GM18868 (cell line): ENCODE measurements around the gene STK39.

Source experiments
- ATAC-seq: cut with Tn5 transposase; IDR thresholded peaks from one replicate; pipeline ENCODE4 v1.9.1; 2021; ENCODE audit warnings: mild to moderate bottlenecking, moderate library complexity; ENCODE audit not compliant: unreplicated experiment

Gene STK39

DNA sequence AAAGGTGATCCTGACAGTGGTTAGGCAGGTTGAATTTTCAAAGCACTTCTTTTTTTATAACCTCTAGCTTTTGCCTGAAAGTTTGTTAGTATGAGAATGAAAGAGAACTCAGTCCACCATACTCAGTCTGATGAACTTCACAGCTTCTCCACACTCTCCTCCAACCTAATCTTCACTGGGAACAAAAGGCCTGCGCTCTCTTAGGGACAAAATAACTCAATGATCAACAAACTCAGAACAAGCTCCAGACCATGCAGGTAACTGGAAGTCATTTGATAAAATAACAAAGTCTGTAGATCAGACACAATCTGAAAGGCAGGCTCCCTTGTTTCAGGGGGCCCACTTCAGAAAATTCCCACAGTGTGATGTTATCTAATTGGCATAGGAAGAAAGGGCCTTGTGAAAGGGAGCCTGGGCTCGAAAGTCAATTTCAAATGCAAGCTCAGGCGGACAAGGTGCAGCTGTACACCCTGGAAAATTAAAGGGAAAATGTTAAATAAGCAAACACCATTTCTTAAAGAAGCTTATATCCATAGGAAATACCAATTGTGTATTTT is 142.2 kb downstream of the STK39 start:
- ATAC-seq: no peak

GRCh38 chr2:168097431-168097830 is 150.0 kb downstream of the STK39 start:
- ATAC-seq: no peak

- ATAC-seq: no peak
Measured at GRCh38 chr2:168096158-168096557, 151.2 kb downstream of the STK39 start.

- no peak for ATAC-seq
Measured at GRCh38 chr2:168091986-168092385, 155.4 kb downstream of the STK39 start.

- peak; percentile 90 for ATAC-seq
Measured at GRCh38 chr2:168090366-168091135, 156.8 kb downstream of the STK39 start.

DNA sequence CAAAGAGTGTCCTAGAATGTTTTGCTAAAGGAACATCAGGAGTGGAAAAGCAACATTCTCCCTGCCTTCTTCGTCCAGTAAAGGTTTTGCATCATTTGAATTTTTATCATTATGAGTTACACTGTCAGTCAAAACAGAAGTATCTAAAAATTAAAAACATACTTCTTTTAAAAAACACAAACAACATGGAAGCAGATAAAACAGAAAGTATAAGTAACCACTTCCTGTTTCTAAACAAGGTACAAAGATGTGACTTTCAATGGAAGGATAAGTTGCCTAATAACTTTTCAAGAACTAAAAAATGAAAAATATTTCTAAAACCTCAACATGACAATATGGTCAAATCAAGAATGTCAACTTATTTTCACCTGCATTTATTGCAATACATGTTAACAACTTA is 158.2 kb downstream of the STK39 start:
- peak; percentile 46 for ATAC-seq

- no peak for ATAC-seq
Measured at GRCh38 chr2:168087401-168087800, 160.0 kb downstream of the STK39 start.

DNA sequence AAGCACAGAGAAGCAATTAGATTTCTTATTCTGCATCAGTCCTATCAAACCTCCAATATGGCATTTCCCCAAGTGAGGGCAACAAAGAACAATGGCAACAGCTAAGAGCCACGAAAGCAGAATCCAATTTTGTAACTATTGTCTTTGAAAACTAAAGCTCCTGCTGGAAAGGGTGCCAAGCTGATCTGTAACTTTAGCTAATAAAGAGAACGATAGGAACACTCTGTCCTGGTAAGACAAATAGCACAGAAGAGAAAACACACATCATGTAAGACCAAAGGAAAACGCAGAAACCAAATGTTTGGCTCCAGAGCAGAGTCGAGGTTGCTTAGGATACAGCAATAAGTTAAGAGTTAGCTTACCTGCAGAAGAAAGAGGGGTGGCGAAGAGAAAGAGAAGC is 160.5 kb downstream of the STK39 start:
- ATAC-seq: no peak

GRCh38 chr2:168085801-168086361 is 161.5 kb downstream of the STK39 start:
- ATAC-seq: no peak

DNA sequence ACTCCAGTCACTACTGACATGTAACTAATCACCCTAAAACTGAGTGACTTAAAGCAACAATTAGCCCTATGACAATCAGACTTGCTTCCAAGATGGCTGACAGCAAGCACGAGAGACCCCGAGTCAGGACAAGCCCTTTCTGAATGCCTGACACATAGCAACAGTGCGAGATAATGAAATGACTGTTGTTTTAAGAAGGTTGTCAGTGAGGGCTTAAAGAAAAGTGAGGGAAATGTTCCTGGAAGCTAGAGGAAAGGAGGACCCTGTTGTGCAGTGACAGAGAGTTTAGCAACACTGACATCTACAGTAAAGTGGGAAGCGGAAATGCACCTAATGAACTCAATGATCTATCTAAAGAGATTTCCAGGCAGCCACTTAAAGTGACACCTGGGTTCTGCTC is 163.1 kb downstream of the STK39 start:
- ATAC-seq: no peak

DNA sequence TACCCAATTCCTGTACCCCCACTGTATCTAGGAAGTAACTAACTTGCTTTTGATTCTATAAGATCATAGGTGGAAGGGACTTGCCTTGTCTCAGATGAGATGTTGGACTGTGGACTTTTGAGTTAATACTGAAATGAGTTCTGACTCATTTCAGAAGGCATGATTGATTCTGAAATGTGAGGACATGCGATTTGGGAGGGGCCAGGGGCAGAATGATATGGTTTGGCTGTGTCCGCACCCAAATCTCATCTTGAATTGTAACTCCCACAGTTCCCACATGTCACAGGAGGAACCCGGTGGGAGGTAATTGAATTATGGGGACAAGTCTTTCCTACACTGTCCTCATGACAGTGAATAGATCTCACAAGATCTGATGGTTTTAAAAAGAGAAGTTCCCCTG is 165.9 kb downstream of the STK39 start:
- peak; percentile 85 for ATAC-seq

GRCh38 chr2:168079236-168079635 is 168.2 kb downstream of the STK39 start:
- no peak for ATAC-seq

DNA sequence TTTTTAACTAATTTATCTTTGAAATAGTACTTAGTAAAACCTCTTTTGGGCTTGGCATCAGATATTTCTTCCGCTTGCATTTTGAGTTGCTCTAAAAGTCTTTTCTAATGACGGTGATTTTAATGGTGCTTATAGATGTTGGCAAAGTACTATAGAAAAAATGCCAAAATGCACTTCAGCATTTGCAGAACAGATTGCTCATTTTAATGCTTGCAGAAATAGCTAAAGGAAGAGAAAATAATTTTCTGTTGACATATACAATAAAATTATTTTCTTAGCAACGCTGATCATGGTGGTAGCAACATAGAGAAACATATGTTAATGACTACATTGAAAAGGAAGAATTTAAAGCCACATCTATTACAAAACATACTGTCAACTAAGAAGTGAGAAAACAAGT is 170.7 kb downstream of the STK39 start:
- no peak for ATAC-seq

GRCh38 chr2:168075446-168075845 is 171.9 kb downstream of the STK39 start:
- ATAC-seq: no peak

- ATAC-seq: no peak
Measured at GRCh38 chr2:168072626-168073303, 174.6 kb downstream of the STK39 start.

- no peak for ATAC-seq
Measured at GRCh38 chr2:168064011-168064998, 183.1 kb downstream of the STK39 start.

DNA sequence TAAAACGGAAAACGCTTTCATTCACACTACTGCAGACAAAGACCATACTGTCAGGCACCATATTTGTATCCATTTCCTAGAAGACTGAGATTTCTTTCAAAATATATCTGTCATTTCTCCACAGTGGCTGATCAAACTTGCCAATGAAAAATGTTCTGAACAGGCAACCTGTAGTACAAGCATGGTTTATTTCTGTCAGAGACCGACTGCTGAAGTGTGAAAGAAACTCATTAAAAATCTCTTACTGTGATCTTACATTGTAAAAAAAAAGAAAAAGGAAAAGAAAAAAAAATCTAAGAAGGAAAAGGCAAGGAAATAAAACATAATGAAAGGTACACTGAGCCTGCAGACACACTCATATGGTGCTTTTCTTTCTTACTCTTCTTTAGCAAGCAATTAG is 184.5 kb downstream of the STK39 start:
- no peak for ATAC-seq

DNA sequence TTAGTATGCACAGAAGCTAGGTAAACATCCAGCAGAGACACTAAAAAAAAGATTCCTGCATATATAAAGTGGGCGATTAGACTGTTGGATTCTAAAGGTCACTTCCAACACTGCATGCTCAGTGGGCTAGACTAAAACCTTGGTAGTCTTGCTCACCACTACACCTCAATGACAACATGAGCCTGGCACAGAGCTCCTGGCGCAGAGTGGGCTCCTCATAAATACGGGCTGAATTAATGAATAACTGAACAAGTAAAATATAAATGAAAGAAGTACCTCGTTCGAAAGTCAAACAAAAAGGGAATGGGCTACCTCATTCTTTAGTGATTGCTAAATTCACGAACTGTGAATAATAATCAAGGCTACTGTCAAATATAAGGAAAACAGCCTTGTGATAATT is 185.3 kb downstream of the STK39 start:
- no peak for ATAC-seq

DNA sequence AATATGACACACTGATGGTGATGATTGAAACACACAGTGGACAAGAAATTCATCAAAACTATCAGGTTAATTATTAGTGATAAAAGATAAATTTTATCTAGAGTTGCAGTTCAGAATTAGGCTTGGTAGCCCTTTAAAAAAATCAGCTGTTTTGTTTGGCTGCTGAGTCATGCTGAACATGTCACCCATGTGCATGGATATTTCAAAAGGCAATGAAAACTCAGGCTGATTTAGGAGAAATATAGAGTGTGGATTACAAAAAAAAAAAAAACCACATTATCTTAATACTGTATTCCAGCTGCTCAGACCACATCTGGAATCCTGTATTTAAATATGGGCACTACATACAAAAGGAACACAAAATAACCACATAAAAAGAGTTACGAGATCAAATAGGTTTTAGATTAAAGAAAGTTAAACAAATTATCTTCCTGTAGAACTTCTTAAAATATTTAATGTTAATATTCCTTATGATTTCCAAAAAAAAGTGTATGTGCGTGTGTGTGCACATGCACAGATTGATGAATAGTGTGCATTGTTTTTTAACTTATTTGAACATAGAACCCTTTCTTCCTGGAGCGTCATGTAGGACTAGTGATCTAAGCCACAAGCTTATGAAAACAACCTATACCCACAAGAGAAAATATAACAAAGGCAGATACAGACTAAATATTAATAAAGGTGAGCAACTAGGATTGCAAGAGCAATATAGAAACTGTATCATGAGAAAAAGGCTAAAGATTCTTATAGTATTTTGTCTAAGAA is 186.2 kb downstream of the STK39 start:
- no peak for ATAC-seq

DNA sequence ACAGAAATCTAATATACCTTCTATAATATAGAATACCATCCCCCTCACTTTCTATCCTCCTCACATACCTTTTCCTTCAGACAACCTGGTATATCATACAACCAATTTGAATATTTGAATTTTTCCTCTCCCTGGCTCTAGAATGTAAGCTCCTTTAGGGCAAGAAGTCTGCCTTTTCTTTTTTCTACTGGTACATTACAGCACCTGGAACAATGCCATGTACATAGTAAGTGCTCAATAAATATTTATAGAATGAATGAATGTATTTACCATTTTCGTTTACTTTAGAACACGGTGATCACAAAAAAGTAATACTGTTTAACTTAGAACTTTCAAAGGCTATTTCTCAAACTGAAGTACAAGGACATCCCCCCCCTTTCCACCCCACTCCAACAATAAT is 187.6 kb downstream of the STK39 start:
- ATAC-seq: no peak
